CD4-positive, alpha-beta T cell treated with Interleukin-10 for 1 hour (primary cell): Measurements from ENCODE around the gene RNF225.
A peak's percentile ranks its signal among the peaks of the same experiment; 100 is the strongest.
"Not testable (repeated sequence)": the region's sequence is repeated elsewhere in the genome, so short reads cannot be mapped to it uniquely, and the experiment has no call there.

ENCODE experiments used
- DNase-seq: peaks from one replicate; pipeline ENCODE4 v3.0.0-alpha.2; 2020

The RNF225 gene

GRCh38 chr19:58395220-58395978 lies at the start of gene RNF225:
TSS of gene RNF225 (plus strand) at chr19:58395656. CDS start at chr19:58396090, 434 bp downstream.
- DNase-seq, result no peak

DNA sequence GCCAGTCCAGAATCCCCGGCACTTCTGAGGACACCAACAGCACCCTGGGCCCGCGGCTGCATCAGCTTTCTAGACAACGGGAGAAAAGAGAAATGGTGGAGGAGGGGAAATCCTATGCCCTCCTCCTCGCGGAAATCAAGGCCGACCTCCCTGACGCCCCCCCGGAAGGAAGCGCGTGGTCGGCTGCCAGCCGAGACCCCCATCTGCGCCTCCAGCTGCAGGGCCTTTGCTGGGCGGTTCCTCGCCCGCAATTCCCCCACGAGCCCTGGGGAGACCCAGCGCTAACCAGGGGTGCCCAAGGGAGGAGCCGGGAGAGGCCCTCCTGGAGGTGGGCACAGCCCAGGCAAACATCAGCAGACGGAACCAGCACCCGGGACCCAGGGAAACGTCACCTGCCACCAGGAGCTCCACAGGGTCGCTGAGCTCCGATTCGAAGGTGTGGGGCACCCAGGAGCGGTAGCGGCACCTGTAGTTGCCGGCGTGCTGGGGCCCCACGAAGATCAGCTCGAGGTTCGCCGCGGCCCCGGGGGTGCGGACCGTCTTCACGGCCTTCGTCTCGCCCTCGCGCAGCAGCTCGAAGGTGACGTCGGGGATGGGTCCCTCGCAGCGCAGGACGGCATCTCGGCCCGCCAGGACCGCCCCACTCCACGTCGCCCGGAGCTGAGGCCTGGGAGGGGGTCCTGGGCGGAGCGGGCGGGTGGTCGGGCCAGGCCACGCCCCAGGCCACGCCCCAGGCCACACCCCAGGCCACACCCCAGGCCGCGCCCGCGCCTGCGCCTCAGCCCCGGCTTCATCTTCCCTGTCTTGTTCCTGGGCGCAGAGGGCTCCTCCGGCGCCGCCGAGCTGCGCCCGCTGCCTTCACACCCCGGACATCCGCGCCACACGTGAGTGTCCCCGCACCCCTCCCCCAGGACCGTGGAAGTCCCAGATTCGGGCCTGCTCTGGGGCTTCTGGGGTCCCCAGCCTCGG lies 48.2 kb upstream of the RNF225 start:
- peak; percentile 77 for DNase-seq

DNA sequence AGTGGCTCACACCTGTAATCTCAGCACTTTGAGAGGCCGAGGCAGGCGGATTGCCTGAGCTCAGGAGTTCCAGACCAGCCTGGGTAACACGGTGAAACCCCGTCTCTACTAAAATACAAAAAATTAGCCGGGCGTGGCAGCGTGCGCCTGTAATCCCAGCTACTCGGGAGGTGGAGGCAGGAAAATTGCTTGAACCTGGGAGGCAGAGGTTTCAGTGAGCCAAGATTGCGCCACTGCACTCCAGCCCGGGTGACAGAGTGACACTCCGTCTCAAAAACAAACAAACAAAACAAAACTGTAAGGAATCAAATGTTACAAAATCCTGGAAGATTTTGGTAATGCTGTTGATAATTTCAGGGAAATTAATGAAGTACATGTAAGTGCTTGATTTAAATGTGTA lies 47.4 kb upstream of the RNF225 start:
- not testable (repeated sequence) for DNase-seq

GRCh38 chr19:58349590-58349989 lies 45.9 kb upstream of the RNF225 start:
- DNase-seq, result no peak

- DNase-seq, result no peak
Observed at GRCh38 chr19:58350001-58350861, 45.2 kb upstream of the RNF225 start.

GRCh38 chr19:58350871-58351557 lies 44.4 kb upstream of the RNF225 start:
- no peak for DNase-seq

DNA sequence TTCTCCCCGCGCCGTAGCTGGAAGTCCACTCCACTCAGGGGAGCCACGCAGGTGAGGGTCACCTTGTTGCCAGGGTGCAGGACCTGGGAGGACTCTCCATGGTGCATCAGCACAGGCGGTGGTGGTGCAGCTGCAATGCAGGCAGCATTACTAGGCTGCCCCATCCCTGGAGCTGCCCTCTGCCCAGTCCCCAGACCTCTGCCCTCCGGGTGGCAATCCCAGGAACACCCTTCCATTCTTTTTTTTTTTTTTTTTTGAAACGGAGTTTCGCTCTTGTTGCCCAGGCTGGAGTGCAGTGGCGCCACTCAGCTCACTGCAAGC lies 43.9 kb upstream of the RNF225 start:
- DNase-seq, result no peak

- no peak for DNase-seq
Observed at GRCh38 chr19:58351990-58352755, 43.3 kb upstream of the RNF225 start.

DNA sequence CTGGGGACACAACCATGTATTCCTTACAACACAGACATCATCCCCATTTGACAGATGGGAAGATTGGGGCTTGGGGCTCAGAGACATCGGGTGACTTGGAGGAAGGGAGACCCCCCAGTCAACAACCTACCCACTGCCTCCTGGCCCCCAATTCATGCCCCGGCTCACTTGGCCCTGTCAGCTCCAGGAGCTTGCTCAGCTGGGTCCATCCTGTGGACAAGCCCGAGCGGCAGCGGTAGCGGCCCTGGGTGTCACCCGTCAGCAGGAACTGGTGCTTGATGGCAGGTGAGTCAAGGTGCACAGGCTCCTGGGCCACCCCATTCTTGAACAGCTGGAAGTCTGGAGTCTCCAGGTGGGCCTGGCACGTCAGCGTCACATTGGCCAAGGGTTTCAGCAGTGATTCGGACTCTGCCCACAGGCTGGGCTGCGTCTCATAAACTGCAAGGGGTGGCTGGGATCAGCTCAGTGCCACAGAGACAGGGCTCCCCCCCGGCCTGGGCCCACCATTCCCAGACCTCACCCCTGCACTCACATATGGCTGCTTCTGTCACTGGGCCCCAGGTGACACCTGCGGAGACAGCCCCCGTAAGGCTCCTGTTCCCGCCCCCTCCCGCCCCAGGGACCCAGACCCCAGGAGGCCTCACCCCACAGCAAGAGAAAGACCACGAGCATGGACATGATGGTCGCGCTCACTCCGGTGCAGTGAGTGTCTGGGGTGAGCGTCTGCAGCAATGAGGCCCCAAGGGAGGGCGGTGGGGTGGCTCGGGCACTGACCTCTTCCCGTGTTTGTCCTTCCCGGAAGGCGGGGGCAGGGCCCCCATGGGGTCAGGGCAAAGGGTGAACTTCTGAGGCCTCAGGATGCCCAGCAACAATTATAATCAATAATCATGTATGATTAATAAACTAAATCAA lies 42.4 kb upstream of the RNF225 start, which contains the start of gene A1BG:
Gene A1BG (minus strand): TSS at position 733 of the 912 bp plus-strand sequence. CDS start 55 bp downstream, at position 678.
- DNase-seq, result no peak

GRCh38 chr19:58353717-58354477 lies 41.6 kb upstream of the RNF225 start:
- DNase-seq, result no peak

DNA sequence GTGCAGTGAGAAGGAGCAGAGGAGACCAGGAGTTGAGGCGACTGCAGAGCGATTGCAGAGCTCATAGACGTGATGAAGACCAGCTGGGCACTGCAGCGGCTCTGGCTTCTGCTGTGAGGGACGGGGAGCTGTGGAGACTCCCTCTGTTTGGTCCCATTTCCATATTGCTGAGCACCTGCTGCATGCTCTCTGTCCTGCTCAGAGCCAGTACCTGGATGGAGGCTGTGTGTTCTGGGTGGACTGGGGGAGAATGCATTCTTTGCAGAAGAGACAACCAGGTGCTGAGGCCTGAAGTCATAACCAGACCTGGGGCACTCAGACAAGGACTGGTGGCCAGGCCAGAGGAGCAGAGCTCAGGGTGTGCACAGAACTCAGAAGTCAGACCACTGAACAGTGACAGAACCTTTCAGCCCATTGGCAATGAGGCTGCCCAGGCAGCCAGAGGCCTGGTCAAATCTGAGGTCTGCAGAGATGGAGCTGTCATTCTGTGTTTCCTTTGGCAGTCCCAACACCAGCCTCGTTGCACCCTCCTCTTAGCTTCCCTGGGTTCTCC lies 40.9 kb upstream of the RNF225 start:
- DNase-seq, result no peak

DNA sequence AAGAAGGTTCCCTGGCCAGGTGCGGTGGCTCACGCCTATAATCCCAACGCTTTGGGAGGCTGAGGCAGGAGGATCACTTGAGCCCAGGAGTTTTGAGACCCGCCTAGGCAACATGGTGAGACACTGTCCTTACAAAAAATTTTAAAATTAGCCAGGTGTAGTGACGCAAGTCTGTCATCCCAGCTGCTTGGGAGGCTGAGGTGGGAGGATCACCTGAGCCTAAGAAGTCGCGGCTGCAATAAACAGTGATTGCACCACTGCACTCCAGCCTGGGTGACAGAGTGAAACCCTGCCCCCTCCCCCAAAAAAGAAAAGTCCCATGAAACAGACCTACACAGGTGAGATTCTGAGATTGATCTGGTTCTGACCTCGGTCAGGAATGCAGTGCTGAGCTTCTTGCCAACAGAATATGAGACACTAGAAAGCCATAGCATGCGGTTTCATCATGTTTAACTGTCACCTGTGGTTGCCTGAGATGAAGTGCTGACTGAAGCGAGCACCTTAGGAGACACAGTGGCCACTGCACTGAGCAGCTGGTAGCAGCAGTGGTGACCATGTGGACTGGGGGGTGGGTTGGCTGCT lies 40.1 kb upstream of the RNF225 start:
- DNase-seq, result no peak

DNA sequence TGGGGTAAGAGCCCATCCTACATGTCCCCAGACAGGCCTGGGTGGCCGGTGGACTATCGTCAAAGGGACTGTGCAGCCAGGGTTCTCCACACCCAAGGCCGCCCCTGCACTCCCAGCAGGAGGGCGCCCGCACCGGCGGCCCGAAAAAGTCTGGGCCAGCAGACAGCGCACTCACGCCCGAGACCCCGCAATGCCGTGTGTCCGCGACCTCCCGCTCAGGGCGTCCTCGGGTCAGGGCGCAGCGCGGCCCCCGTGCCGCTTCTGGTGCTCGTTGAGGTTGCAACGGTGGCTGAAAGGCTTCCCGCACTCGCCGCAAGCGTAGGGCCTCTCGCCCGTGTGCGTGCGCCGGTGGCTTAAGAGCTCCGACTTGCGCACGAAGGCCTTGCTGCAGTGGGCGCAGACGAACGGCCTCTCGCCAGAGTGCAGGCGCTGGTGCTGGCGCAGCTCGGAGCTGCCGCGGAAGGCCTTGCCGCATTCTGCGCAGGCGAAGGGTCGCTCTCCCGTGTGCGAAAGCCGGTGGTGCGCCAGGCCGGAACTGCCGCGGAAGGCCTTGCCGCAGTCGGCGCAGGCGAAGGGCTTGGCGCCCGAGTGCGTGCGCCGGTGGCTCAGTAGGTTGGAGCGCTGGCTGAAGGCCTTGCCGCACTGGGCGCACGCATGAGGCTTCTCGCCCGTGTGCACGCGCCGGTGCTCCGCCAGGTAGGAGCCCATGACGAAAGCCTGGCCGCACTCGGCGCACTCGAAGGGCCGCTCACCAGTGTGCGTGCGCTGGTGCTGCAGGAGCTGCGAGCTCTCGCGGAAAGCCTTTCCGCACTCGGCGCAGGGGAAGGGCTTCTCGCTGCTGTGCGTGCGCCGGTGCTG lies 39.3 kb upstream of the RNF225 start:
- peak; percentile 29 for DNase-seq

DNA sequence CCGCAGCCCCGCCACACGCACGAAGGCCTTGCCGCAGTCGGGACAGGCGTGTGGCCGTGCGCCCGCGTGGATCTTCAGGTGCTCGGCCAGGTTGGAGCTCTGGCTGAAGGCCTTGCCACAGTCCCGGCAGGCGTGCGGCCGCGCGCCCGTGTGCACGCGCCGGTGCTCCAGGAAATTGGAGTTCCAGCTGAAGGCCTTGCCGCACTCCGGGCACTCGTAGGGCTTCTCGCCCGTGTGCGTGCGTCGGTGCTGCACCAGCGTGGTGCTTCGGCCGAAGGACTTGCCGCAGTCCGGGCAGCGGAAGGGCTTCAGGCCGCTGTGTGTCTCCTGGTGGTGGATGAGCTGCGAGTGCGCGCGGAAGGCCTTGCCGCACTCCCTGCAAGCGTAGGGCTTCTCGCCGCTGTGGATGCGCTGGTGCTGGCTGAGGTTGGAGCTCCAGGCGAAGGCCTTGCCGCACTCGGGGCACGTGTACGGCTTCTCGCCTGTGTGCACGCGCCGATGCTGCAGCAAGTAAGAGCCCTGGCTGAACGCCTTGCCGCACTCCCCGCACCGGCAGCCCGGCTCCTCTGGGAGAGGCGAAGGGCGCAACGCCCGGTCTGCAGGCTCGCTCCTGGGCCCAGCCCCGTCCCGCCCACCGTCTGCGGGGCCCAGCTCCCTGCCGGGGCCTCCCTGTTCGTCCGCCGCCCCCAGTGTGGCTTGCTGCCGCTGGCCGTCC lies 38.5 kb upstream of the RNF225 start:
- no peak for DNase-seq

- DNase-seq, result no peak
Observed at GRCh38 chr19:58357481-58358145, 37.8 kb upstream of the RNF225 start.

GRCh38 chr19:58361900-58362271 lies 33.6 kb upstream of the RNF225 start:
- DNase-seq, result no peak
